NCI-H510A (cell line): ENCODE data around the gene TANGO6.
"Not testable (repeated sequence)": the region's sequence is repeated elsewhere in the genome, so short reads cannot be mapped to it uniquely, and the experiment has no call there.

Source experiments
- DNase-seq: peaks from one replicate; lab custom pipeline; 2025; lab: John Stamatoyannopoulos, UW

Gene TANGO6

GRCh38 chr16:69118994-69119393 is 275.7 kb downstream of the TANGO6 start:
- DNase-seq: no peak

DNA sequence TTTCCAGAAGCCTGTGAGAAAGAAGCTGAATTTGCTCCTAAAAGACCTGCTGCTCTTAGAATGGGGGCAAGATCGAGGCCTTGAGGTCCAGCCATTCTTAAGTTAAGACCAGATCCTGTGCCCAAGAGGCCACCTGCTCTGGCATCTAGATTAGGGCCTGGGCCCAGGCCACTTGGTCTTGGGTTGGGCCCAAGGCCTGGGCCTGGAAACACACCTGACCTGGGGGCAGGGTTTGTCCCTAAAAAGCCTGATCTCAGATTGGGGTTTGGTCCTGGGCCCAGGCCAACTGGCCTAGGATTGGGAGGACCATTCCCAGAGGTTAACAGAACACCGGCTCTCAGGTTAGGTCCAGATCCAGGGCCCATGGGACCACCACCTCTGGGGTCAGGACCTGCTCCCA is 276.2 kb downstream of the TANGO6 start:
- no peak for DNase-seq

GRCh38 chr16:69120096-69120664 is 276.8 kb downstream of the TANGO6 start:
- no peak for DNase-seq

DNA sequence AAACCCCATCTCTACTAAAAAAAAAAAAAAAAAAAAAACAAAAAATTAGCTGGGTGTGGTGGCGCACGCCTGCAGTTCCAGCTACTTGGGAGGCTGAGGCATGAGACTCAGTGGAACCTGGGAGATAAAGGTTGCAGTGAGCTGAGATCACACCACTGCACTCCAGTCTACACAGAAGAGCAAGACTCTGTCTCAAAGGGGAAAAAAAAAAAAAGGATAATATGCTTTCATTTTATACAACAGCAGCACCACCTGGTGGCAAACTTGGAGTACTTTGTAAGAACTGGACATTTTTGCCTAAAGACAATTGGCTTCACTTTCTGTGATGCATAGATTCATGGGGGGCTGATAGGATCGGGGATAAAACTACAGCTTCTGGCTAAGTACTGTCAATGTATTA is 280.6 kb downstream of the TANGO6 start:
- no peak for DNase-seq

DNA sequence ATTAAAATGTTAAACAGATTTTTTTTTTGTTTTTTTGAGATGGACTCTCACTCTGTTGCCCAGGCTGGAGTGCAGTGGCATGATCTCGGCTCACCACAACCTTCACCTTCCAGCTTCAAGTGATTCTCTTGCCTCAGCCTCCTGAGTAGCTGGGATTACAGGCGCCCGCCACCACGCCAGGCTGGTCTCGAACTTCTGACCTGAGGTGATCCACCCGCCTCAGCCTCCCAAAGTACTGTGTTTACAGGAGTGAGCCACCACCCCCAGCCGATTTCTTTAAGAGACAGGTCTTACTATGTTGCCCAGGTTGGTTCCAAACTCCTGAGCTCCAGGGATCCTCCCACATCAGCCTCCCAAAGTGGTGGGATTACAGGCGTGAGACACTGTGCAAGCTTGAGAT is 281.1 kb downstream of the TANGO6 start:
- not testable (repeated sequence) for DNase-seq

- DNase-seq: not testable (repeated sequence)
Observed at GRCh38 chr16:69124961-69125360, 281.6 kb downstream of the TANGO6 start.

DNA sequence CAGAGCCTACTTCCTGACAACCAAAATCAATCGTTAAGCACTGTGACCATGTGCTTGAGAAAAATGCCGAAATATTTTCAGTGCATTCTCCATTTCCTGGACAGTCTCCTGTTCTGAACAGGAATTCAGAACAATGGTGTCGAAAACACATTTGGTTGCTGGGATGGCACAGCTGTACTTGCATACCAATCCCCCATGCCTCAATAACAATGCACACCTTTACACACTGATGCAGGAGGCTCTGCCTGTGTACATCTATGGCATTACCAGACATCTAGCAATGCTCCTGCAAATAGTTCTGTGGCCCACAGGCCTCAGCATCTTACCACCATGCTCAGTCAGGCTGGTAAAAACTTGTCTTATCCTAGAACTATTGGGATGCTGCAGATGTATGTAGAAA is 282.9 kb downstream of the TANGO6 start:
- no peak for DNase-seq

GRCh38 chr16:69126801-69127200 is 283.5 kb downstream of the TANGO6 start:
- DNase-seq: not testable (repeated sequence)

- DNase-seq: no peak
Observed at GRCh38 chr16:69127966-69128510, 284.7 kb downstream of the TANGO6 start.

- DNase-seq: no peak
Observed at GRCh38 chr16:69130461-69130860, 287.1 kb downstream of the TANGO6 start.

GRCh38 chr16:69131167-69131838 is 288.0 kb downstream of the TANGO6 start:
- no peak for DNase-seq

DNA sequence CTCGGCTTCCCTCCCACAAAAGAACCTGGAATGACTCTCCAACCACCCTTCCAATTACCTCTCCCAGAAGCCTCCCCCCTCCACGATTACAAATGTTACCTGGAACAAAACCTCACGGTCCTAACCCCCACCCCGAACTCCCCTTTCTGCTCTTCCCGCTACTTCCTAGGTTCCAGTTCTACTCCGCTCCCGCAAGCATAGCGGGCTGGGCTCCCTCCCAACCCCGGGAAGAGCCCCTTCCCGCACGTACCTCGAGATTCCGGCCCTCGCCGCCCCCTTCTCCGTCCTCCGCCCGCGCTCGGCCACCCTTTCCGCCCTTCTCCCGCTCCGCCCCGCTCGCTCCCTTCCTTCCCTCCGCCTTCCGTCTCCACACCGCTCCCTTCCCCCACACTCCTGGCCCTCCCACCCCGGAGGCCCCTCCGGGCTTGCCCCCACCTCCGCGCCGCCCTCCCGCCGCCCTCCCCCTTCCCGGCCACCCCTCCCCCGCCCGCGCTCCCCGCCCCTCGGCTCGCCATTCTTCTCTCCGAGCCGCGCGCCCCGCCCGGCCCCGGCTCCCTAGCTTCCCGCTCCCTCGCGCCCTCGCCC is 288.6 kb downstream of the TANGO6 start:
- peak; percentile 68 for DNase-seq

DNA sequence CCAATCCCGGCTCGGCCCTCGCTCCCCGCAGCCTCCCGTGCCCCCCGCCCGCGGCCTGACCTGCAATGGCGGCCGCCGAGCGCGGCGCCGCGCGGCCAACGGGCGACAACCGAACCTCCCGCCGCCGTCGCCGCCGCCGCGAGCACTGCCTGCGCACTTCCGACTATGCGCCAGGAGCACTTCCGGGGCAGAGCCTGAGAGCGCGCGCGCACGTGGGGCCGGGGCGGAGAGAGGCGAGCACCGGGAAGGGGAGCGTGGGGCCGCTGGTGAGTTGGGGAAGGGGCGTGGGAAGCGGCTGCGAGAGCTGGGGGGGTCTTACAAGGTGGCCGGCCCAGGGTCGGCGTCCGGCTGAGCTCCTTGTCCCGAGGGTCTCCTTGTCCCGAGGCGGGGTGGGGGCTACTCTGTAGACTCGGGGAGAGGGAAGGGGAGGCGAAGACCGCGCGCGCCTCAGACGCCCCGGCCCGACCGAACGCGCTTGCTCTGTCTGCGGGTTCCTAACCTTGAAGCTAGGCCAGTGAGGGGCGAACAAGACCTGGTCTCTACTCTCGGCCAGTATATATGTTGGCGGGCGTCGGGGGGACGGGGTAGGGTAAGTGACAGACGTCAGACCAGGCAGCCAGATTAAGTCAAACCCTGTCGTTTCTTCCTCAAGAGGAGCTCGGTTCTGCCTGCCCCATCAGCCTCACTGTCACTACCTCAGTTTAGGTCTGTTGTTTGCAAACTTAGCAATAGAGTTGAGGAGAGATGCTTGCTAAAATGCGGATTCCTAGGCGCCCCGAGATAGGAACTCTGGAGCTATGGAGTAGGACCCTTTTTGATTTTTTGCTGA is 289.3 kb downstream of the TANGO6 start, which contains the start of the genes CHTF8 and UTP4:
CHTF8 (minus strand) TSS at position 165 of the 829 bp plus-strand sequence. CDS start 11,130 bp downstream, outside the sequence.
UTP4 (plus strand) TSS at position 226 of the 829 bp plus-strand sequence. CDS start 811 bp downstream, outside the sequence.
- peak; percentile 69 for DNase-seq

GRCh38 chr16:69133373-69133954 is 290.1 kb downstream of the TANGO6 start:
- DNase-seq: no peak
